Liver (tissue), 9 donors: ENCODE measurements around the gene C19orf67. TPM values are rescaled to one million over a fixed set of nuclear protein-coding genes. Genes with fewer than 3 reads are reported as not detected.

Experiments
- DNase-seq: peaks from one replicate; pipeline ENCODE4 v3.0.0-alpha.2; 2017; ENCODE audit warnings: low spot score
- H3K27ac ChIP-seq, 2 donors: one replicate each; pipeline ENCODE4 v1.7.0; 2013; ENCODE audit warnings: inconsistent platforms in 2 of 2, low read length in 2 of 2, control low read depth in 1 of 2, low read depth in 1 of 2, mild to moderate bottlenecking in 1 of 2
- H3K27me3 ChIP-seq, 4 donors: one replicate each; pipeline versions ENCODE4 v1.6.1 to v1.7.0; 2013; ENCODE audit warnings: low read length in 3 of 4, inconsistent platforms in 1 of 4, mild to moderate bottlenecking in 1 of 4, moderate library complexity in 1 of 4; ENCODE audit not compliant: control insufficient read depth in 4 of 4, insufficient read depth in 4 of 4
- H3K36me3 ChIP-seq, 4 donors: one replicate each; pipeline versions ENCODE4 v1.6.1 to v1.7.0; 2013; ENCODE audit warnings: low read length in 3 of 4, mild to moderate bottlenecking in 3 of 4, low read depth in 1 of 4, moderate library complexity in 1 of 4; ENCODE audit not compliant: control insufficient read depth in 4 of 4, insufficient read depth in 3 of 4
- H3K4me1 ChIP-seq, 4 donors: one replicate each; pipeline versions ENCODE4 v1.6.1 to v1.7.0; 2013; ENCODE audit warnings: low read length in 3 of 4, mild to moderate bottlenecking in 3 of 4, moderate library complexity in 1 of 4; ENCODE audit not compliant: control insufficient read depth in 4 of 4, insufficient read depth in 4 of 4
- H3K4me3 ChIP-seq, 3 donors: one replicate each; pipeline versions ENCODE4 v1.6.1 to v1.7.0; 2013; ENCODE audit warnings: low read length in 3 of 3, control low read depth in 1 of 3, low read depth in 1 of 3, mild to moderate bottlenecking in 1 of 3
- H3K9ac ChIP-seq, 2 donors: one replicate each; pipeline ENCODE4 v1.7.0; 2013; ENCODE audit warnings: low read length in 2 of 2, mild to moderate bottlenecking in 2 of 2, moderate library complexity in 2 of 2, control low read depth in 1 of 2, low read depth in 1 of 2
- H3K9me3 ChIP-seq, 4 donors: one replicate each; pipeline versions ENCODE4 v1.6.1 to v1.7.0; 2013; ENCODE audit warnings: low read length in 3 of 4; ENCODE audit not compliant: control insufficient read depth in 4 of 4
- EGR1 ChIP-seq, 2 donors: IDR thresholded peaks; 2 replicates each; pipeline ENCODE4 v1.6.1; 2016 to 2018; ENCODE audit warnings: antibody characterized with exemption in 2 of 2, low read depth in 2 of 2
- FOXA2 ChIP-seq: IDR thresholded peaks from 2 replicates; pipeline ENCODE4 v1.6.1; 2016; ENCODE audit warnings: antibody characterized with exemption
- HNF4A ChIP-seq, 2 donors: conservative IDR thresholded peaks; 2 replicates each; pipeline ENCODE4 v1.6.1; 2016; ENCODE audit warnings: antibody characterized with exemption in 2 of 2, mild to moderate bottlenecking in 2 of 2
- JUND ChIP-seq, 2 donors: IDR thresholded peaks; 2 replicates each; pipeline ENCODE4 v1.6.1; 2016; ENCODE audit warnings: antibody characterized with exemption in 2 of 2
- NR2F2 ChIP-seq: IDR thresholded peaks from 2 replicates; pipeline ENCODE4 v1.6.1; 2016; ENCODE audit warnings: antibody characterized with exemption
- RAD21 ChIP-seq, 2 donors: IDR thresholded peaks; 2 replicates each; pipeline ENCODE4 v1.6.1; 2016; ENCODE audit warnings: antibody characterized with exemption in 2 of 2, mild to moderate bottlenecking in 2 of 2
- RXRA ChIP-seq, 2 donors: IDR thresholded peaks; 2 replicates each; pipeline ENCODE4 v1.6.1; 2017 to 2018; ENCODE audit warnings: antibody characterized with exemption in 2 of 2, mild to moderate bottlenecking in 1 of 2
- SP1 ChIP-seq: IDR thresholded peaks from 2 replicates; pipeline ENCODE4 v1.6.1; 2018; ENCODE audit warnings: antibody characterized with exemption, mild to moderate bottlenecking
- TAF1 ChIP-seq: conservative IDR thresholded peaks from 2 replicates; pipeline ENCODE4 v1.6.1; 2016; ENCODE audit warnings: antibody characterized with exemption, mild to moderate bottlenecking
- YY1 ChIP-seq: IDR thresholded peaks from 2 replicates; pipeline ENCODE4 v1.6.1; 2016; ENCODE audit warnings: antibody characterized with exemption, mild to moderate bottlenecking
- WGBS: extraction: QIAGEN DNeasy Blood & Tissue Kit; methylation state at CpG from one replicate; pipeline ENCODE4 v1.1.7; 2013; 5-methylcytosine and 5-hydroxymethylcytosine counted together
- polyA plus RNA-seq, 2 donors: library from polyadenylated mRNA; stranded (reverse) in 1 of 2; unstranded in 1 of 2; fragments of 200-250 nt in 1 of 2; fragments of >200 nt in 1 of 2; fragmentation: Nextera tagmentation in 1 of 2; extraction: Ambion mirVana in 1 of 2; gene quantifications; one replicate each; pipeline versions ENCODE4 v1.2.1 to v1.2.3, GENCODE V29; 2013 to 2015
- total RNA-seq, 2 donors: library from RNA; depleted of rRNA; stranded (reverse); fragments of >200 nt; gene quantifications; one replicate each; pipeline ENCODE4 v1.2.3, GENCODE V29; 2014
- TF ChIP-seq, protein P1 (sequence below): IDR thresholded peaks from 2 replicates; pipeline ENCODE4 v1.6.1; 2016; ENCODE audit warnings: antibody characterized with exemption
- TF ChIP-seq, protein P2 (sequence below): IDR thresholded peaks from 2 replicates; pipeline ENCODE4 v1.6.1; 2016; ENCODE audit warnings: antibody characterized with exemption
- TF ChIP-seq, protein P3 (sequence below): IDR thresholded peaks from 2 replicates; pipeline ENCODE4 v1.6.1; 2016; ENCODE audit warnings: antibody characterized with exemption, mild to moderate bottlenecking
- TF ChIP-seq, protein P4 (sequence below): IDR thresholded peaks from 2 replicates; pipeline ENCODE4 v1.6.1; 2016; ENCODE audit warnings: antibody characterized with exemption
- donor health status: healthy.
- donor health status: healthy.
- donor health status: healthy.
- donor health status: healthy.
- donor health status: healthy.

The C19orf67 gene
- total and polyA plus RNA-seq, 4 donors: 0.25 TPM; not detected in 3

DNA sequence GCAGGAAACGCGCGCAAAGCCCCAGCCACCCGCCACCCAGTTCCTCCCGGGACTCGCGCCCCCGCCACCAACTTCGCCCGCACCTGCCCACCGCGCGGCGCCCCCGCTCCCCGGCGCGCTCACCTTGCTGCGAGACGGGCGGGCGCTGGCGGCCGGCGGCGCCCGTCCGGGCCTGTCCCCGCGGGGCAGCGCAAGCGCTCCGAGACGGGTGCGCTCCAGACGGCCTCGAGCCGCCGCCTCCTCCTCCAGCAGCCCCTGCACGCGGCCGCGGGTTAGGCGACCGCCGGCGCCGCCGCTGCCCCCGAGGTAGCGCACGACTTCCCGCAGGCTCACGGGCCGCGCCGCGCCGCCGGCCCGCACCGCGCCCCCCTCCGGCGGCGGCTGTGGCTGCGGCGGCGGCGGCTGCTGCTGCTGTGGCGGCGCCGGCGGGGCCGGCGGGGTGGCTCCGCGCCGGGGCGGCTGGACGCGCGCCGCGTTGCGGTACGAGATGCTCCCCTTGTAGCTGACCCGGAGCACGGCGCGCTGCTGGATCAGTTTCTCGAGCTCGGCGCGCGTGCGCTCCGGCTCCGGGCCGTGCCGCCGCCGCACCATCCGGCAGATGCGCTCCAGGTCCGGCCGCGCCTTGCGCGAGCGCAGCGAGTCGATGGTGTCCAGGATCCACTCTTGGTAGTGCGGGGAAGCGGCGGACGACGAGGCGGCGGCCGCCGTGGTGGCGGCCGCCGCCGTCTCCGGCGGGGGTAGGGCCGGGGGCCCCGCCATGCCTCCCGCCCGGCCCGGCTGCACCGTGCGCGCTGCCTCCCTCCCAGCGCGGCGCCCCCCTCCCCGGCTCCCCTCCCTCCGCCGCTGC, 4.3 kb upstream of the C19orf67 start:
- peak overlapping the region in 2 of 3 donors; percentile 55 to 89 for H3K4me3 ChIP-seq
- TF ChIP-seq EGR1 (IDR thresholded peaks at IDR 0.05; ENCODE audit: low read depth in 2 of 2) (no peak), JUND (IDR thresholded peaks at IDR 0.05) (no peak), SP1 (no peak), RAD21 (IDR thresholded peaks at IDR 0.05) (no peak), RXRA (IDR thresholded peaks at IDR 0.05) (no peak), FOXA2 (no peak), TAF1 (no peak), HNF4A (conservative IDR thresholded peaks at IDR 0.05) (no peak)
- TF ChIP-seq, protein P1, sequence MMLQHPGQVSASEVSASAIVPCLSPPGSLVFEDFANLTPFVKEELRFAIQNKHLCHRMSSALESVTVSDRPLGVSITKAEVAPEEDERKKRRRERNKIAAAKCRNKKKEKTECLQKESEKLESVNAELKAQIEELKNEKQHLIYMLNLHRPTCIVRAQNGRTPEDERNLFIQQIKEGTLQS: no peak
- TF ChIP-seq, protein P2, sequence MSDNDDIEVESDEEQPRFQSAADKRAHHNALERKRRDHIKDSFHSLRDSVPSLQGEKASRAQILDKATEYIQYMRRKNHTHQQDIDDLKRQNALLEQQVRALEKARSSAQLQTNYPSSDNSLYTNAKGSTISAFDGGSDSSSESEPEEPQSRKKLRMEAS: no peak
- TF ChIP-seq, protein P3, sequence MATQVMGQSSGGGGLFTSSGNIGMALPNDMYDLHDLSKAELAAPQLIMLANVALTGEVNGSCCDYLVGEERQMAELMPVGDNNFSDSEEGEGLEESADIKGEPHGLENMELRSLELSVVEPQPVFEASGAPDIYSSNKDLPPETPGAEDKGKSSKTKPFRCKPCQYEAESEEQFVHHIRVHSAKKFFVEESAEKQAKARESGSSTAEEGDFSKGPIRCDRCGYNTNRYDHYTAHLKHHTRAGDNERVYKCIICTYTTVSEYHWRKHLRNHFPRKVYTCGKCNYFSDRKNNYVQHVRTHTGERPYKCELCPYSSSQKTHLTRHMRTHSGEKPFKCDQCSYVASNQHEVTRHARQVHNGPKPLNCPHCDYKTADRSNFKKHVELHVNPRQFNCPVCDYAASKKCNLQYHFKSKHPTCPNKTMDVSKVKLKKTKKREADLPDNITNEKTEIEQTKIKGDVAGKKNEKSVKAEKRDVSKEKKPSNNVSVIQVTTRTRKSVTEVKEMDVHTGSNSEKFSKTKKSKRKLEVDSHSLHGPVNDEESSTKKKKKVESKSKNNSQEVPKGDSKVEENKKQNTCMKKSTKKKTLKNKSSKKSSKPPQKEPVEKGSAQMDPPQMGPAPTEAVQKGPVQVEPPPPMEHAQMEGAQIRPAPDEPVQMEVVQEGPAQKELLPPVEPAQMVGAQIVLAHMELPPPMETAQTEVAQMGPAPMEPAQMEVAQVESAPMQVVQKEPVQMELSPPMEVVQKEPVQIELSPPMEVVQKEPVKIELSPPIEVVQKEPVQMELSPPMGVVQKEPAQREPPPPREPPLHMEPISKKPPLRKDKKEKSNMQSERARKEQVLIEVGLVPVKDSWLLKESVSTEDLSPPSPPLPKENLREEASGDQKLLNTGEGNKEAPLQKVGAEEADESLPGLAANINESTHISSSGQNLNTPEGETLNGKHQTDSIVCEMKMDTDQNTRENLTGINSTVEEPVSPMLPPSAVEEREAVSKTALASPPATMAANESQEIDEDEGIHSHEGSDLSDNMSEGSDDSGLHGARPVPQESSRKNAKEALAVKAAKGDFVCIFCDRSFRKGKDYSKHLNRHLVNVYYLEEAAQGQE: no peak
- TF ChIP-seq, protein P4, sequence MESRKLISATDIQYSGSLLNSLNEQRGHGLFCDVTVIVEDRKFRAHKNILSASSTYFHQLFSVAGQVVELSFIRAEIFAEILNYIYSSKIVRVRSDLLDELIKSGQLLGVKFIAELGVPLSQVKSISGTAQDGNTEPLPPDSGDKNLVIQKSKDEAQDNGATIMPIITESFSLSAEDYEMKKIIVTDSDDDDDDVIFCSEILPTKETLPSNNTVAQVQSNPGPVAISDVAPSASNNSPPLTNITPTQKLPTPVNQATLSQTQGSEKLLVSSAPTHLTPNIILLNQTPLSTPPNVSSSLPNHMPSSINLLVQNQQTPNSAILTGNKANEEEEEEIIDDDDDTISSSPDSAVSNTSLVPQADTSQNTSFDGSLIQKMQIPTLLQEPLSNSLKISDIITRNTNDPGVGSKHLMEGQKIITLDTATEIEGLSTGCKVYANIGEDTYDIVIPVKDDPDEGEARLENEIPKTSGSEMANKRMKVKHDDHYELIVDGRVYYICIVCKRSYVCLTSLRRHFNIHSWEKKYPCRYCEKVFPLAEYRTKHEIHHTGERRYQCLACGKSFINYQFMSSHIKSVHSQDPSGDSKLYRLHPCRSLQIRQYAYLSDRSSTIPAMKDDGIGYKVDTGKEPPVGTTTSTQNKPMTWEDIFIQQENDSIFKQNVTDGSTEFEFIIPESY: no peak
- DNase-seq: peak; percentile 52
- no peaks in the 10 kb centered on the region for H3K27me3 ChIP-seq
- H3K27ac ChIP-seq: peak overlapping the region in 1 of 2 donors; percentile 46
- peaks cover 0 to 1% (median 0%) of the 10 kb centered on the region in 4 donors for H3K36me3 ChIP-seq
- WGBS: 2% methylated on average over 140 of the region's 142 CpGs
- peaks cover 7 to 21% (median 11%) of the 10 kb centered on the region in 4 donors for H3K4me1 ChIP-seq
- no peak overlapping the region for H3K9ac ChIP-seq
- peaks cover 0 to 5% (median 3%) of the 10 kb centered on the region in 4 donors for H3K9me3 ChIP-seq

DNA sequence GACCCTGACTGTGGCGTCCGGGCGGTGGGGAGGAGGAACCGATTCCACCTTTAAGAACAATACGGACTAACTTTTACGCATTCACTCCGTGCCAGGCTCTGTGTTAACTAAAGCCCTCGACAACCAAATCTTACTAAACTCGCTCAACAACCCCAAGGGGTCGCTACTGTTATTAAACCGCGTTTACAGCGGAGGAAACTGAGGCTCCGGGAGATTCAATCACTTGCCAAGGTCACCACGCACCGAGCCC, 3.8 kb upstream of the C19orf67 start:
- no peaks in the 10 kb centered on the region for H3K27me3 ChIP-seq
- WGBS: 36% methylated on average over 16 of the region's 16 CpGs
- peaks cover 0 to 1% (median 0%) of the 10 kb centered on the region in 4 donors for H3K36me3 ChIP-seq
- DNase-seq: no peak
- peaks cover 7 to 21% (median 12%) of the 10 kb centered on the region in 4 donors for H3K4me1 ChIP-seq
- H3K4me3 ChIP-seq: peak overlapping the region in 1 of 3 donors; percentile 89
- no peak overlapping the region for H3K27ac ChIP-seq
- no peak overlapping the region for H3K9ac ChIP-seq
- TF ChIP-seq, protein P4: no peak
- TF ChIP-seq RXRA (IDR thresholded peaks at IDR 0.05): no peak
- no peak for TF ChIP-seq EGR1 (IDR thresholded peaks at IDR 0.05; ENCODE audit: low read depth in 2 of 2)
- TF ChIP-seq, protein P3: no peak
- TF ChIP-seq, protein P2: no peak
- no peak for TF ChIP-seq JUND (IDR thresholded peaks at IDR 0.05)
- TF ChIP-seq RAD21 (IDR thresholded peaks at IDR 0.05): no peak
- TF ChIP-seq YY1: no peak
- TF ChIP-seq NR2F2: no peak
- no peak for TF ChIP-seq TAF1
- no peak for TF ChIP-seq HNF4A (conservative IDR thresholded peaks at IDR 0.05)
- peaks cover 0 to 5% (median 3%) of the 10 kb centered on the region in 4 donors for H3K9me3 ChIP-seq
